Body of pancreas (tissue), 4 donors: ENCODE results near the gene GATA5.

Experiments
- CTCF ChIP-seq, 7 experiments: fragments of 450-650 bp in 4 of 7; fragments of 200-600 bp in 3 of 7; sonication (generic) in 3 of 7; IDR thresholded peaks; one replicate each; pipeline ENCODE4 v1.5.1; 2016 to 2019; ENCODE audit warnings: antibody characterized with exemption in 7 of 7
- POLR2A ChIP-seq, 3 donors: fragments of 450-650 bp; IDR thresholded peaks; one replicate each; pipeline ENCODE4 v1.6.1; 2016; ENCODE audit warnings: antibody characterized with exemption in 3 of 3, mild to moderate bottlenecking in 2 of 3

- TF ChIP-seq CTCF (IDR thresholded peaks at IDR 0.05) (no peak), POLR2A (IDR thresholded peaks at IDR 0.05) (no peak)
Measured at GRCh38 chr20:62448038-62448437, 27.8 kb downstream of the GATA5 start.
